ENCODE data around the gene PIP4K2A.

DNA sequence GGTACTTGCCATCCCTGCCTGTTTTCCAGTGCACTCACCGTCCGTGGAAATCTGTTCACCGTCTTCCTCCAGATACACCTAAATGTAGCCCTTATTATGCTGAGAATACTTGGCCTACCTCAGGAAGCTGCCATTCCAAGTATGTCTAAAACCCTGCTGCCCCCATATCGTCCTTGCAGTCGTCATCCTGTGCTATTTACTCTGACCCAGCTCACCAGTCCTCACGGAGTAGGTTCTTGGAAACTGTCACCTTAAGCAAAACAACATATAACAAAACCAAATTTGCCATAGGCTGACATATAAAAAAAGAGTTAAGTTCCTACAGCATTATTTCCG lies 880 bp upstream of the PIP4K2A start:
- TF ChIP-seq, protein P1, sequence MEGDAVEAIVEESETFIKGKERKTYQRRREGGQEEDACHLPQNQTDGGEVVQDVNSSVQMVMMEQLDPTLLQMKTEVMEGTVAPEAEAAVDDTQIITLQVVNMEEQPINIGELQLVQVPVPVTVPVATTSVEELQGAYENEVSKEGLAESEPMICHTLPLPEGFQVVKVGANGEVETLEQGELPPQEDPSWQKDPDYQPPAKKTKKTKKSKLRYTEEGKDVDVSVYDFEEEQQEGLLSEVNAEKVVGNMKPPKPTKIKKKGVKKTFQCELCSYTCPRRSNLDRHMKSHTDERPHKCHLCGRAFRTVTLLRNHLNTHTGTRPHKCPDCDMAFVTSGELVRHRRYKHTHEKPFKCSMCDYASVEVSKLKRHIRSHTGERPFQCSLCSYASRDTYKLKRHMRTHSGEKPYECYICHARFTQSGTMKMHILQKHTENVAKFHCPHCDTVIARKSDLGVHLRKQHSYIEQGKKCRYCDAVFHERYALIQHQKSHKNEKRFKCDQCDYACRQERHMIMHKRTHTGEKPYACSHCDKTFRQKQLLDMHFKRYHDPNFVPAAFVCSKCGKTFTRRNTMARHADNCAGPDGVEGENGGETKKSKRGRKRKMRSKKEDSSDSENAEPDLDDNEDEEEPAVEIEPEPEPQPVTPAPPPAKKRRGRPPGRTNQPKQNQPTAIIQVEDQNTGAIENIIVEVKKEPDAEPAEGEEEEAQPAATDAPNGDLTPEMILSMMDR (IDR thresholded peaks at IDR 0.05): no peak
- TF ChIP-seq POLR2A (IDR thresholded peaks at IDR 0.05): no peak

Data from body of pancreas (tissue), 4 donors.